H1 (cell line): ENCODE measurements around the gene CDV3. TPM values are rescaled to one million over a fixed set of nuclear protein-coding genes. Genes with fewer than 3 reads are reported as not detected.

Experiments used
- CTCF ChIA-PET: fragments of 300-600 bp; sonication (Branson Sonifier 250); formaldehyde crosslinking; loops from one replicate; lab custom pipeline; 2021; ENCODE audit not compliant: partially characterized antibody; lab: Charles Lee
- POLR2A ChIA-PET: fragments of 300-600 bp; sonication (Branson Sonifier 250); formaldehyde crosslinking; loops from one replicate; lab custom pipeline; 2021; ENCODE audit warnings: inconsistent platforms; ENCODE audit not compliant: partially characterized antibody; lab: Charles Lee
- DNase-seq, 2 experiments: peaks; one replicate each; pipeline versions ENCODE4 v3.0.0 to v3.0.0-alpha.2; 2010 to 2022; ENCODE audit warnings: low spot score in 2 of 2, low read depth in 1 of 2, mixed read lengths in 1 of 2
- FAIRE-seq: peaks from 2 replicates; lab custom pipeline; 2011; peaks lifted over from hg19 to GRCh38; lab: Jason Lieb, UNC
- H2AFZ ChIP-seq: 2 replicates; pipeline ENCODE4 v1.8.1; 2012; ENCODE audit warnings: low read length, inconsistent platforms
- H2AK5ac ChIP-seq: 2 replicates; pipeline ENCODE4 v1.6.1; 2013; ENCODE audit warnings: low read depth, low read length
- H2BK120ac ChIP-seq: replicated peaks from 2 replicates; pipeline ENCODE3; 2013; ENCODE audit warnings: low read depth, low read length, inconsistent platforms
- H2BK12ac ChIP-seq: 2 replicates; pipeline ENCODE4 v1.6.1; 2013; ENCODE audit warnings: low read depth, low read length
- H2BK15ac ChIP-seq: 2 replicates; pipeline ENCODE4 v1.6.1; 2013; ENCODE audit warnings: low read length
- H2BK20ac ChIP-seq: 2 replicates; pipeline ENCODE4 v1.6.1; 2013; ENCODE audit warnings: low read length
- H2BK5ac ChIP-seq: 2 replicates; pipeline ENCODE4 v1.6.1; 2013; ENCODE audit warnings: low read depth, low read length
- H3K14ac ChIP-seq: 2 replicates; pipeline ENCODE4 v1.6.1; 2013; ENCODE audit warnings: inconsistent platforms; ENCODE audit not compliant: insufficient read length
- H3K18ac ChIP-seq: 2 replicates; pipeline ENCODE4 v1.6.1; 2013; ENCODE audit warnings: low read length; ENCODE audit errors: extremely low read depth
- H3K23ac ChIP-seq: 2 replicates; pipeline ENCODE4 v1.6.1; 2013; ENCODE audit warnings: inconsistent platforms; ENCODE audit not compliant: insufficient read length
- H3K23me2 ChIP-seq: 2 replicates; pipeline ENCODE4 v1.6.1; 2013; ENCODE audit warnings: low read depth, low read length
- H3K27ac ChIP-seq: 2 replicates; pipeline ENCODE4 v1.6.1; 2011; ENCODE audit warnings: low read depth, low read length, inconsistent platforms
- H3K27me3 ChIP-seq, 4 experiments: replicated peaks in 1 of 4; 1 replicate in 1 of 4; 2 replicates in 3 of 4; pipeline versions ENCODE4 v1.6.1 to v1.8.1; 2011 to 2013; ENCODE audit warnings: low read length in 3 of 4, mild to moderate bottlenecking in 3 of 4, inconsistent platforms in 2 of 4, mixed read lengths in 2 of 4, moderate library complexity in 1 of 4; ENCODE audit not compliant: control insufficient read depth in 3 of 4, insufficient read depth in 3 of 4; ENCODE audit errors: extremely low read depth in 1 of 4
- H3K36me3 ChIP-seq, 4 experiments: 2 replicates each; pipeline versions ENCODE4 v1.6.1 to v1.8.1; 2011 to 2013; ENCODE audit warnings: mild to moderate bottlenecking in 4 of 4, low read length in 3 of 4, moderate library complexity in 2 of 4, control low read depth in 1 of 4, inconsistent platforms in 1 of 4; ENCODE audit not compliant: insufficient read depth in 4 of 4, control insufficient read depth in 2 of 4
- H3K4ac ChIP-seq: replicated peaks from 2 replicates; pipeline ENCODE3; 2013; ENCODE audit warnings: low read length, low read depth, mixed read lengths, inconsistent platforms; ENCODE audit not compliant: insufficient read length
- H3K4me1 ChIP-seq, 4 experiments: replicated peaks in 1 of 4; 1 replicate in 1 of 4; 2 replicates in 3 of 4; pipeline versions ENCODE4 v1.6.1 to v1.8.1; 2011 to 2013; ENCODE audit warnings: low read length in 3 of 4, inconsistent platforms in 2 of 4, mixed read lengths in 1 of 4; ENCODE audit not compliant: insufficient read depth in 4 of 4, control insufficient read depth in 3 of 4
- H3K4me2 ChIP-seq, 2 experiments: 2 replicates each; pipeline versions ENCODE4 v1.6.1 to v1.8.1; 2011 to 2013; ENCODE audit warnings: low read depth in 2 of 2, low read length in 2 of 2, control low read depth in 1 of 2, inconsistent platforms in 1 of 2, mild to moderate bottlenecking in 1 of 2; ENCODE audit not compliant: insufficient read depth in 1 of 2
- H3K4me3 ChIP-seq, 4 experiments: fragments of 200-600, 300-600 bp in 1 of 4; sonication (generic), shearing (Covaris generic), sonication (Bioruptor Twin) in 1 of 4; 2 replicates each; pipeline versions ENCODE4 v1.5.1 to v1.8.1; 2011 to 2016; ENCODE audit warnings: low read length in 4 of 4, low read depth in 3 of 4, control low read depth in 2 of 4, inconsistent platforms in 2 of 4, mild to moderate bottlenecking in 2 of 4, mixed read lengths in 1 of 4, moderate library complexity in 1 of 4; ENCODE audit not compliant: insufficient read depth in 2 of 4; ENCODE audit errors: extremely low read depth in 1 of 4
- H3K56ac ChIP-seq: replicated peaks from 2 replicates; pipeline ENCODE3; 2013; ENCODE audit warnings: low read depth, mild to moderate bottlenecking, mixed read lengths, low read length, inconsistent platforms; ENCODE audit not compliant: insufficient read length
- H3K79me1 ChIP-seq: 2 replicates; pipeline ENCODE4 v1.6.1; 2013; ENCODE audit warnings: low read depth, low read length, control low read depth
- H3K79me2 ChIP-seq, 2 experiments: 2 replicates each; pipeline versions ENCODE4 v1.6.1 to v1.8.1; 2012 to 2013; ENCODE audit warnings: low read length in 2 of 2, mild to moderate bottlenecking in 2 of 2, inconsistent platforms in 1 of 2; ENCODE audit not compliant: insufficient read depth in 2 of 2, control insufficient read depth in 1 of 2
- H3K9ac ChIP-seq, 4 experiments: replicated peaks in 1 of 4; 1 replicate in 1 of 4; 2 replicates in 3 of 4; pipeline versions ENCODE4 v1.6.1 to v1.8.1; 2011 to 2013; ENCODE audit warnings: low read depth in 3 of 4, low read length in 3 of 4, control low read depth in 2 of 4, mild to moderate bottlenecking in 2 of 4, moderate library complexity in 2 of 4, inconsistent platforms in 1 of 4; ENCODE audit errors: extremely low read depth in 1 of 4
- H3K9me3 ChIP-seq, 2 experiments: 2 replicates each; pipeline versions ENCODE4 v1.6.1 to v1.8.1; 2012 to 2013; ENCODE audit warnings: mild to moderate bottlenecking in 2 of 2, moderate library complexity in 2 of 2, control low read depth in 1 of 2, inconsistent platforms in 1 of 2, low read depth in 1 of 2, low read length in 1 of 2, mixed read lengths in 1 of 2; ENCODE audit not compliant: insufficient read depth in 2 of 2
- H4K20me1 ChIP-seq, 2 experiments: replicated peaks in 1 of 2; 2 replicates each; pipeline versions ENCODE3 to v1.8.1; 2011 to 2013; ENCODE audit warnings: inconsistent platforms in 2 of 2, low read length in 2 of 2, mild to moderate bottlenecking in 1 of 2; ENCODE audit not compliant: insufficient read depth in 2 of 2, control insufficient read depth in 1 of 2
- H4K5ac ChIP-seq: 2 replicates; pipeline ENCODE4 v1.6.1; 2013; ENCODE audit warnings: low read length, low read depth, mixed read lengths, inconsistent platforms; ENCODE audit not compliant: insufficient read length
- H4K8ac ChIP-seq: 2 replicates; pipeline ENCODE4 v1.8.0; 2013; ENCODE audit warnings: mild to moderate bottlenecking, moderate library complexity, low read length, inconsistent platforms; ENCODE audit not compliant: insufficient read depth; ENCODE audit errors: extremely low read depth
- H4K91ac ChIP-seq: replicated peaks from 2 replicates; pipeline ENCODE3; 2013; ENCODE audit warnings: low read length, mixed read lengths, inconsistent platforms; ENCODE audit not compliant: insufficient read length
- BACH1 ChIP-seq: IDR thresholded peaks from 2 replicates; pipeline ENCODE4 v1.6.1; 2012; ENCODE audit warnings: low read length, improper control_type of control experiment
- CEBPB ChIP-seq: IDR thresholded peaks from 2 replicates; pipeline ENCODE4 v1.6.1; 2012; ENCODE audit warnings: low read depth, low read length
- CTBP2 ChIP-seq: IDR thresholded peaks from 2 replicates; pipeline ENCODE4 v1.7.0; 2011; ENCODE audit warnings: borderline replicate concordance, mild to moderate bottlenecking, moderate library complexity, mixed read lengths, low read length; ENCODE audit not compliant: insufficient read depth, insufficient read length
- GABPA ChIP-seq: IDR thresholded peaks from 2 replicates; pipeline ENCODE4 v1.6.1; 2011; ENCODE audit warnings: mild to moderate bottlenecking, low read length, moderate library complexity, borderline replicate concordance; ENCODE audit not compliant: insufficient read depth
- HDAC2 ChIP-seq, 2 experiments: fragments of 300-600 bp in 1 of 2; sonication (generic) in 1 of 2; IDR thresholded peaks; 2 replicates each; pipeline ENCODE4 v1.6.1; 2011 to 2012; ENCODE audit warnings: low read depth in 2 of 2, low read length in 2 of 2, mild to moderate bottlenecking in 2 of 2, moderate library complexity in 2 of 2, borderline replicate concordance in 1 of 2, inconsistent platforms in 1 of 2
- PHF8 ChIP-seq: fragments of 200-600 bp; sonication (generic); conservative IDR thresholded peaks from 2 replicates; pipeline ENCODE4 v1.7.1; 2012; ENCODE audit warnings: low read depth, mild to moderate bottlenecking, inconsistent platforms, low read length, moderate library complexity
- POU5F1 ChIP-seq: IDR thresholded peaks from 2 replicates; pipeline ENCODE4 v1.6.1; 2011; ENCODE audit warnings: low read depth, mild to moderate bottlenecking, low read length, moderate library complexity
- TAF7 ChIP-seq: optimal IDR thresholded peaks from 2 replicates; pipeline ENCODE3; 2011; ENCODE audit warnings: low read depth, mild to moderate bottlenecking, inconsistent platforms, low read length, moderate library complexity, borderline replicate concordance
- YY1 ChIP-seq: IDR thresholded peaks from 2 replicates; pipeline ENCODE4 v1.6.1; 2011; ENCODE audit warnings: low read depth, mild to moderate bottlenecking, low read length
- WGBS, 2 experiments: shearing (Covaris generic) in 1 of 2; methylation state at CpG; one replicate each; pipeline versions ENCODE4 v1.1.6 to v1.1.7; 2013 to 2015; ENCODE audit warnings: low lambda C conversion rate in 2 of 2, mixed read lengths in 2 of 2, inconsistent platforms in 1 of 2, low coverage in 1 of 2, missing lambda C conversion rate in 1 of 2; ENCODE audit not compliant: insufficient replicate concordance in 2 of 2, insufficient coverage in 1 of 2, insufficient read length in 1 of 2; ENCODE audit errors: extremely low coverage in 1 of 2, missing lambda C conversion rate in 1 of 2; 5-methylcytosine and 5-hydroxymethylcytosine counted together
- polyA plus RNA-seq, 7 experiments: library from polyadenylated mRNA; depleted of rRNA in 3 of 7; stranded (reverse) in 5 of 7; unstranded in 2 of 7; fragments of >200 nt in 5 of 7; fragments of 200-250 nt in 2 of 7; gene quantifications; 1 replicate in 5 of 7; 2 replicates in 1 of 7; 4 replicates in 1 of 7; pipeline versions ENCODE4 v1.2.1 to v1.2.3, GENCODE V29; 2011 to 2013; ENCODE audit warnings: missing spikeins in 2 of 7, mixed read lengths in 2 of 7
- total RNA-seq: library from RNA; stranded (reverse); fragmentation: NEBNext Ultra II Directional; extraction: Animal tissue kit (Norgen Biotek cat#: 25700); gene quantifications from 2 replicates; pipeline ENCODE4 v1.2.1, GENCODE V29; 2021

Gene CDV3
- total and polyA plus RNA-seq, 2 of the 8 experiments (the other 6 are each of a cell fraction or from before 2014, with no cell fraction given) = 29.4 to 163 TPM

DNA sequence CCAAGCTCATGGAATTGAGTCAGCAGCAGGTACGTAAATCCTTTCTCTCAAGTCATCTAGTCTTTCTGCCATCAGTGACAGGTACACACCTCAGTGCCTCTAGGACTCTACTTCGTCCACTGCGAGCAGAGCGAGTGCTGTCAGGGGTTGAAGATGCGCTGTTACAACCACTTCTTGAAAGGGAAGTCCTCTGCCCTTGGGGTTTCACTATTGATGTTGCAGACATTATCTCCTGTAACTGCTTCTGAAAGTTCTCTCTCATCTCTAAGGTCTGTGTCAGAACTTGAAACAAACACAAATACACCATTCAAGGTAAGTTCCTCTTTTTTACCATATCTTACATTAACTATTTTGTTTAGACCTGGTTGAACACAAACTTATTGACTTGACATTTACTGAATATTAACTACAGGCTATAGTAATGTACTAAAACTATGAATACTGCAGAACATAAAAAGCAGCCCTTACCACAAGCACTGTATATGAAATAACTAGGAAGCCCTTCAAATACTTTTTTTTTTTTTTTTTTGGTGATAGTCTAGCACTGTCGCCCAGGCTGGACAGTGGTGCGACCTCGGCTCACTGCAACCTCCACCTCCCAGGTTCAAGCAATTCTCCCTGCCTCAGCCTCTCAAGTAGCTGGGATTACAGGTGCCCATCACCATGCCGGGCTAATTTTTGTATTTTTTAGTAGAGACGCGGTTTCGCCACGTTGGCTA lies 46.7 kb downstream of the CDV3 start:
- Histone ChIP-seq H3K4me1 (no peaks in the 10 kb centered on the region), H2BK12ac (no peak overlapping the region), H2AFZ (no peak overlapping the region), H3K4me3 (no peak overlapping the region), H2BK5ac (no peak overlapping the region), H3K18ac (no peak overlapping the region), H3K14ac (no peak overlapping the region), H2BK15ac (no peak overlapping the region), H3K27me3 (no peaks in the 10 kb centered on the region), H3K4ac (no peak overlapping the region), H3K23me2 (no peaks in the 10 kb centered on the region), H4K8ac (no peak overlapping the region), H4K5ac (no peak overlapping the region), H3K4me2 (no peak overlapping the region), H4K20me1 (no peaks in the 10 kb centered on the region), H3K79me1 (no peaks in the 10 kb centered on the region), H3K56ac (no peak overlapping the region), H3K79me2 (no peaks in the 10 kb centered on the region), H2BK120ac (no peak overlapping the region), H2AK5ac (no peak overlapping the region), H3K9ac (no peak overlapping the region), H3K9me3 (no peaks in the 10 kb centered on the region), H2BK20ac (no peak overlapping the region), H4K91ac (no peak overlapping the region), H3K23ac (no peak overlapping the region), H3K36me3 (peaks cover 2 to 72% (median 31%) of the 10 kb centered on the region in 4 experiments), H3K27ac (no peak overlapping the region)
- 96% methylated on average over 13 of the region's 13 CpGs; no CpG with 5 or more reads in 1 of the 2 experiments for WGBS, 2 experiments
- DNase-seq (no peak), FAIRE-seq (no peak)
- CTCF ChIA-PET = no interaction called here
- POLR2A ChIA-PET = interaction anchor here (1.2 kb wide), 1 partner anchor 9 kb away, joined by 3 read pairs; no protein-coding TSS in a partner anchor
- TF ChIP-seq CEBPB (no peak), BACH1 (no peak), HDAC2 (IDR thresholded peaks at IDR 0.05; ENCODE audit: borderline replicate concordance in 1 of 2, low read depth in 2 of 2, low read length in 2 of 2) (no peak), PHF8 (no peak), YY1 (no peak), POU5F1 (no peak), CTBP2 (no peak), GABPA (no peak), TAF7 (no peak)
